ENCODE results near the gene TBC1D9B. TPM values are rescaled to one million over a fixed set of nuclear protein-coding genes. Genes with fewer than 3 reads are reported as not detected.
A peak's percentile ranks its signal among the peaks of the same experiment; 100 is the strongest.

TBC1D9B gene
- total and polyA plus RNA-seq, 2 of the 13 experiments (the other 11 are each of a cell fraction or from before 2014, with no cell fraction given) = 35.0 to 50.0 TPM

- TF ChIP-seq EP300 (IDR thresholded peaks at IDR 0.05; ENCODE audit: low read depth in 2 of 2, low read length in 2 of 2) (no peak; a peak in 2 of 4 replicates), EP300 (CRISPR knock-in tag; IDR thresholded peaks at IDR 0.05; ENCODE audit: borderline replicate concordance) (0 out of 2 replicates have a peak, but pooled peaks have one; percentile 22), ZNF800 (CRISPR knock-in tag; IDR thresholded peaks at IDR 0.05) (no peak), NRL (CRISPR knock-in tag; IDR thresholded peaks at IDR 0.05; ENCODE audit: borderline replicate concordance) (0 out of 2 replicates have a peak, but pooled peaks have one; percentile 16), ZBTB39 (CRISPR knock-in tag; IDR thresholded peaks at IDR 0.05) (peak; percentile 10; the same call in 1 of the 2 replicates), NFE2L2 (IDR thresholded peaks at IDR 0.05; ENCODE audit: low read length) (peak; percentile 98), PATZ1 (CRISPR knock-in tag; IDR thresholded peaks at IDR 0.05) (peak; percentile 84; the same call in 1 of the 2 replicates), TCF7 (IDR thresholded peaks at IDR 0.05; ENCODE audit: low read depth) (no peak), ZBTB38 (CRISPR knock-in tag; IDR thresholded peaks at IDR 0.05) (0 out of 2 replicates have a peak, but pooled peaks have one; percentile 22), NR2F1 (CRISPR knock-in tag; IDR thresholded peaks at IDR 0.05) (no peak), TBP (CRISPR knock-in tag; IDR thresholded peaks at IDR 0.05) (no peak), ZNF280B (CRISPR knock-in tag; IDR thresholded peaks at IDR 0.05; ENCODE audit: borderline replicate concordance) (peak; percentile 16; the same call in 1 of the 2 replicates), SRF (IDR thresholded peaks at IDR 0.05; ENCODE audit: low read depth, low read length) (no peak), ZNF564 (CRISPR knock-in tag; IDR thresholded peaks at IDR 0.05) (no peak), ZKSCAN1 (IDR thresholded peaks at IDR 0.05; ENCODE audit: low read length) (no peak), YEATS2 (CRISPR knock-in tag; IDR thresholded peaks at IDR 0.05; ENCODE audit: borderline replicate concordance) (peak; percentile 25), PRPF4 (IDR thresholded peaks at IDR 0.05; ENCODE audit: low read depth, low read length, poor library complexity, severe bottlenecking) (no peak), HNRNPL (IDR thresholded peaks at IDR 0.05; ENCODE audit: low read depth, low read length) (peak; percentile 18), SMYD3 (CRISPR knock-in tag; IDR thresholded peaks at IDR 0.05) (no peak)
Measured at GRCh38 chr5:179820483-179821297, 87.0 kb downstream of the TBC1D9B start, which contains the start of gene SQSTM1 (continued).

Data from HepG2 (cell line).